ES-I3 (cell line): ENCODE measurements around the gene SERPINB6.

Experiments used
- H3K36me3 ChIP-seq: 2 replicates; pipeline ENCODE4 v1.6.1; 2013; ENCODE audit warnings: mild to moderate bottlenecking, low read length, control low read depth, moderate library complexity; ENCODE audit not compliant: insufficient read depth
- H3K4me1 ChIP-seq: 2 replicates; pipeline ENCODE4 v1.6.1; 2013; ENCODE audit warnings: mild to moderate bottlenecking, control low read depth, low read length; ENCODE audit not compliant: insufficient read depth
- H3K9ac ChIP-seq: 2 replicates; pipeline ENCODE4 v1.6.1; 2013; ENCODE audit warnings: low read depth, mild to moderate bottlenecking, low read length, moderate library complexity
- H3K9me3 ChIP-seq: 2 replicates; pipeline ENCODE4 v1.6.1; 2013; ENCODE audit warnings: mild to moderate bottlenecking, low read length, moderate library complexity; ENCODE audit not compliant: control insufficient read depth, insufficient read depth

SERPINB6 gene

GRCh38 chr6:2990932-2991506, 19.7 kb upstream of the SERPINB6 start:
- peak overlapping the region; percentile 92; the same call in 1 of the 2 replicates for H3K9ac ChIP-seq
- no peaks in the 10 kb centered on the region for H3K36me3 ChIP-seq
- no peaks in the 10 kb centered on the region for H3K9me3 ChIP-seq
- H3K4me1 ChIP-seq: peaks cover 7% of the 10 kb centered on the region

DNA sequence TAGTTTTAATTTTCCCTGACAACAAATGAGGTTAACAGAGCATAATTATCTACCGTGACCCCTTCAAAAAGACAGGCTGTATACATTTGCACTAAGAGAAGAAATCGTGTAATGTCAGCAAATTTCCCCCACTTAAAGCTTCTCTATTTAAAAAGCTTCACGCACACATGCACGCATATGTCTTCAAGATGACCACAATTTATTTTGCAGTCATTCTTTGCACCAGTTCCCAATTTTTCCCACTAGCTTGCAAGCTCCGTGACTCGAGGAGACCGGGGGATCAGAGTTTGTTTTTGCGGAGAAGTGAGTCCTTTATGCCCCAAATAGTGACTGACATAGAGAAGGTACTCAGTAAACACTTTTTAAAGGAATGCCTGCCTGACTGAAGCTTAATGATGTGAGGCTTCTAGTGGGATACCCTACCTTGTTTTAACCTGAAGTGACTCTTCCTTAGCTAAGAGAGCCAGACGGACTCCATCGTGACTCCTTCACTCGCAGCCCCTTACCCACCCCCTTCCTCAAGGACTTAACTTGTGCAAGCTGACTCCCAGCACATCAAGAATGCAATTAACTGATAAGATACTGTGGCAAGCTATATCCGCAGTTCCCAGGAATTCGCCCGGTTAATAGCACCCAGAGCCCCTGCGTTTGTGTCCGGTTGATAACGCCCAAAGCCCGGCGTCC, 19.0 kb upstream of the SERPINB6 start:
- Histone ChIP-seq H3K4me1 (peaks cover 7% of the 10 kb centered on the region), H3K36me3 (no peaks in the 10 kb centered on the region), H3K9me3 (no peaks in the 10 kb centered on the region), H3K9ac (peak overlapping the region; percentile 92)

- peaks cover 7% of the 10 kb centered on the region for H3K4me1 ChIP-seq
Measured at GRCh38 chr6:2989332-2990247, 18.2 kb upstream of the SERPINB6 start.

DNA sequence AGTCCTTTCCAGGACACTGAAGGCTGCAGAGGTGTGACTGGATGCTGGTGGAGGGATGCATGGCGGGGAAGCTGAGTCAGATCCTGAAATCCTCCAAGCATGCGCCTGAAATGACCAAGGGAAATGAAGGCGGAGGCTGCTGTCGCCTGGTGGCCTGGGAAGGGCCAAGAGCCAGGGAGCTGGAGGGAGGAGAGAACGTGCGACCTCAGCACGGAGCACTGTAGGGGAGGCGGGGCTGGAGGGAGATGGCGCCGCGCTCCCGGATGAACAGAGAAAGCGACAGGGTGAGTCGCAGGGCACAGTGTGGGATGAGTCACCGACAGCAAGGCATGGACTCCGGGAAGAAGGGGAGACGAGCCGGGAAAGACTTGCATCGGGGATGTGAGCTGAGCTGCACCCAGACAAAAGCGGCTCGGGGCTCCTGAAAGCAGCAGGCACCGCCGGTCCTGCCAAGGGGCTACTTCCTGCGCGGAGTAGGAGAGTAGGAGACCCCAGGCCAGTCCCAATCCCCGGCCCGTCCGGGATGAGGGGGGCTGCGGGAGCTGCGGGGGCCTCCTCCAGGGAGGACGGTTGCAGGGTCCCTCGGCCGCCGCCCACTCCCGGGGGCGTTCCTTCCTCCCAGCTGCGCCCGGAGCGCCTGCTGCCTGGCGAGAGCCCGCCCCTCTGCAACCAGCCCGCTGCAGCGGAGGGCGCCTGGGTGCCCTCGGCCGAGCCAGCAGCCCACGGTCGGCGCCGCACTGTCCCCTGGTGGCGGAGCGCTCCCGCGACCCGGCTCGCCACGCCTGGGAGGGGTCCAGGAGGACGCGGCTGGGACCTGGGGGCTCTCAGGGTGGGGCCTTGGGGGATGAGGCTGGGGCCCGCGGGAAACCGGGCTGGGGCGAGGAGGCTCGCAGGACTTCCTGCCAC, 17.3 kb upstream of the SERPINB6 start:
- Histone ChIP-seq H3K9ac (peak overlapping the region; percentile 92), H3K9me3 (no peaks in the 10 kb centered on the region), H3K36me3 (no peaks in the 10 kb centered on the region), H3K4me1 (peaks cover 7% of the 10 kb centered on the region)

More at GRCh38 chr6:2989332-2990247, 18.2 kb upstream of the SERPINB6 start:
- Histone ChIP-seq H3K9me3 (no peaks in the 10 kb centered on the region), H3K36me3 (no peaks in the 10 kb centered on the region), H3K9ac (peak overlapping the region; percentile 92)

- Histone ChIP-seq H3K9me3 (no peaks in the 10 kb centered on the region), H3K4me1 (peaks cover 7% of the 10 kb centered on the region), H3K36me3 (no peaks in the 10 kb centered on the region), H3K9ac (peak overlapping the region; percentile 92)
Measured at GRCh38 chr6:2988094-2988425, 16.7 kb upstream of the SERPINB6 start.

DNA sequence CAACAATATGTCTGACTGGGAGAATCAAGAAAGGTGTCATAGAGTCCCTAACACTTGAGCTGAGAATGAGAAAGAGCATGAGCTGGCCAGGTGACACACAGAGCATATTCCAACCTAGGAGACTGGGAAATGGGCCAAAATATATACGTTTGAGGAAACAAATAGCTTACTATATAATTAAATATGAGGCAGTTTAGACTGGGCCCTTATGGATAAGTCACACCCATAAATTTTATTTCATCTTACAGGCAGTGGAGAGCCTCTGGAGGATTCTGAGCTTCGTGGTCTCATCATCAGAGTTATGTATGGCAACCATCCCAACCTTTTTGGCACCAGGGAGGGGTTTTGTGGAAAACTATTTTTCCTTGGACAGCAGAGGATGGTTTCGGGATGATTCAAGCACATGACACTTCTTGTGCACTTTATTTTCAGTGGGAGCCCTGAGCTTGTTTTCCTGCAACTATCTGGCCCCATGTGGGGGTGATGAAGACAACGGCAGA, 15.4 kb upstream of the SERPINB6 start:
- Histone ChIP-seq H3K9ac (no peak overlapping the region), H3K4me1 (peaks cover 7% of the 10 kb centered on the region), H3K36me3 (no peaks in the 10 kb centered on the region), H3K9me3 (no peaks in the 10 kb centered on the region)

- H3K9me3 ChIP-seq: no peaks in the 10 kb centered on the region
- no peak overlapping the region for H3K9ac ChIP-seq
- no peaks in the 10 kb centered on the region for H3K36me3 ChIP-seq
- peaks cover 8% of the 10 kb centered on the region; the same call in 1 of the 2 replicates for H3K4me1 ChIP-seq
Measured at GRCh38 chr6:2984738-2985406, 13.5 kb upstream of the SERPINB6 start.

GRCh38 chr6:2982426-2983117, 11.2 kb upstream of the SERPINB6 start:
- Histone ChIP-seq H3K9ac (no peak overlapping the region), H3K36me3 (no peaks in the 10 kb centered on the region), H3K9me3 (no peaks in the 10 kb centered on the region), H3K4me1 (0 out of 2 replicates have a peak, but pooled peaks cover 5% of the 10 kb centered on the region)

DNA sequence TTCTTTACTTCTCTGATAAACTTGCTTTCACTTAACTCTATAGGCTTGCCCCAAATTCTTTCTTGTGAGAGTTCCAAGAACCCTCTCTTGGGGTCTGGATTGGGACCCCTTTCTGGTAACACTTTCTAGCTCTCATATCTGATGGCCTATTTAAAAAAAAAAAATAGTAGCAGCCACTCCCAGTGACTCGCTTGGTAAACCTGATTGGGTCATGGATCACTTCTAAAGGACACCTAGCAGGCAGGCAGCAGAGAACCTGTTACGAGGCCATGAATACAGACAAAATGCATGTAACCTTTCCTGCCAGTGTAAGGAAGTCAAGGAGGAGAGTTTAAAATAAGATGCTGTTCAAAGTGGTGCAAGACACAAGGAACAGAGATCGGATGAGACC, 9.1 kb upstream of the SERPINB6 start:
- H3K36me3 ChIP-seq: no peaks in the 10 kb centered on the region
- peaks cover 19% of the 10 kb centered on the region for H3K4me1 ChIP-seq
- H3K9ac ChIP-seq: no peak overlapping the region
- H3K9me3 ChIP-seq: no peaks in the 10 kb centered on the region

GRCh38 chr6:2979819-2980464, 8.6 kb upstream of the SERPINB6 start:
- H3K9me3 ChIP-seq: no peaks in the 10 kb centered on the region
- peaks cover 19% of the 10 kb centered on the region for H3K4me1 ChIP-seq
- no peaks in the 10 kb centered on the region for H3K36me3 ChIP-seq
- H3K9ac ChIP-seq: no peak overlapping the region

GRCh38 chr6:2978923-2979322, 7.6 kb upstream of the SERPINB6 start:
- Histone ChIP-seq H3K9ac (no peak overlapping the region), H3K4me1 (peaks cover 19% of the 10 kb centered on the region), H3K36me3 (no peaks in the 10 kb centered on the region), H3K9me3 (no peaks in the 10 kb centered on the region)

- Histone ChIP-seq H3K36me3 (no peaks in the 10 kb centered on the region), H3K4me1 (peaks cover 19% of the 10 kb centered on the region)
Measured at GRCh38 chr6:2977799-2978590, 6.6 kb upstream of the SERPINB6 start.

More at GRCh38 chr6:2977799-2978590, 6.6 kb upstream of the SERPINB6 start:
- no peak overlapping the region for H3K9ac ChIP-seq
- H3K9me3 ChIP-seq: no peaks in the 10 kb centered on the region
